HG02678 (cell line): Measurements from ENCODE around the gene PPP6R1.
"Not testable (repeated sequence)": the region's sequence is repeated elsewhere in the genome, so short reads cannot be mapped to it uniquely, and the experiment has no call there.

Source experiments
- ATAC-seq: cut with Tn5 transposase; IDR thresholded peaks from one replicate; pipeline ENCODE4 v1.9.1; 2021; ENCODE audit warnings: mild to moderate bottlenecking, moderate library complexity; ENCODE audit not compliant: unreplicated experiment

Gene PPP6R1

GRCh38 chr19:55227241-55228014, 31.4 kb downstream of the PPP6R1 start:
- no peak for ATAC-seq

DNA sequence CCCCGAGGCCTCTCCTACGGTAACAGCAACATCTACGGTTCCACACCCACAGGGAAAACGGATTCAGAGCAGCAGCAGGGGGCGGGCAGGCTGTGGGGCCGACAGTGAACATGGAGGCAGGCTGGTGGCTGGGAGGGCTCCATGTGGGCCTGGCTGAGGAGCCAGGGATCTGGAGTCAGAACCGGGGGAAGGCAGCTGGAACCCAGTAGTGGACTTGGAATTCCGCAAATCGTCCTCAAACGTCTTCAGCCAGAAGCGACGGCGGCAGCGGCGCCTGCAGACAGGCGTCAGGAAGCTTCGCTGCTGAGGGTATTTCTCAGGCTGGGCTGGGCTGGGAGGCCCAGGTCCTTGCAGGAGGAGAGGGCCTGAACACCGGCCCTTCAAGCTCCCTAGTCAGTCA, 32.0 kb downstream of the PPP6R1 start:
- no peak for ATAC-seq

DNA sequence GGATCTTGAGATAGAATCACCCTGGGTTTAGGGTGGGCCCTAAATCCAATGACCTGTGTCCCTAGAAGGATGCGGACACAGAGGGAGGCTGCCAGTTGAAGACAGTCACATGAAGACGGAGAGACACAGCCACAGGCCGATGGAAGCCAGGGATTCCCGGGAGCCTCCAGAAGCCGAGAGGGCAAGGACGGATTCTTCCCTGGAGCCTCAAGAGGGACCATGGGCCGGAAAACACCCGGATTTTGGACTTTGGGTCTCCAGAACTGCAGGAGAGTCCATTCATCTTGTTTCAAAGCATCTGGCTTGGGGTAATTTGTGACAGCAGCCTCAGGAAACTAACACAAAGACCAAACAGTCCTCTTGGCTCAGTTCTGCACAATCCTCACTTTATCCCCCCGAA, 32.5 kb downstream of the PPP6R1 start:
- no peak for ATAC-seq

- ATAC-seq = no peak
Observed at GRCh38 chr19:55225415-55225958, 33.3 kb downstream of the PPP6R1 start.

DNA sequence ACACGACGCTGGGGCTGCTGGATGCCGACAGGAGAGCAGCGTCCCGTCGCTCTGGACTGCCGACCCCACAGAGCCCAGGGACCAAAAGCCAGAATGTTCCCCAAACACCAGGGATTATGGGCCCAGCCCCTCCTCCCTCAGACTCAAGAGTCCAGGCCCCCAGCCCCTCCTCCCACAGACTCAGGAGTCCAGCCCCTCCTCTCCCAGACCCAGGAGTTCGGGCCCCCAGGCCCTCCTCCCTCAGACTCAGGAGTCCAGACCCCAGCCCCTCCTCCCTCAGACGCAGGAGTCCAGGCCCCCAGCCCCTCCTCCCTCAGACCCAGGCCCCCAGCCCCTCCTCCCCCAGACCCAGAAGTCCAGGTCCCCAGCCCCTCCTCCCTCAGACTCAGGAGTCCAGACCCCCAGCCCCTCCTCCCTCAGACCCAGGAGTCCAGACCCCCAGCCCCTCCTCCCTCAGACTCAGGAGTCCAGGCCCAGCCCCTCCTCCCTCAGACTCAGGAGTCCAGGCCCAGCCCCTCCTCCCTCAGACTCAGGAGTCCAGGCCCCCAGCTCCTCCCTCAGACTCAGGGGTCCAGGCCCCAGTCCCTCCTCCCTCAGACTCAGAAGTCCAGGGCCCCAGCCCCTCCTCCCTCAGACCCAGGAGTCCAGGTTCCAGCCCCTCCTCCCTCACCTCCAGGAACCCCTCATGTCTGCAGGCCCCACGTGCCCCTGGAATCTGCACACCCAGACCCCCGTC, 34.0 kb downstream of the PPP6R1 start:
- not testable (repeated sequence) for ATAC-seq

- no peak for ATAC-seq
Observed at GRCh38 chr19:55224038-55224665, 34.7 kb downstream of the PPP6R1 start.

DNA sequence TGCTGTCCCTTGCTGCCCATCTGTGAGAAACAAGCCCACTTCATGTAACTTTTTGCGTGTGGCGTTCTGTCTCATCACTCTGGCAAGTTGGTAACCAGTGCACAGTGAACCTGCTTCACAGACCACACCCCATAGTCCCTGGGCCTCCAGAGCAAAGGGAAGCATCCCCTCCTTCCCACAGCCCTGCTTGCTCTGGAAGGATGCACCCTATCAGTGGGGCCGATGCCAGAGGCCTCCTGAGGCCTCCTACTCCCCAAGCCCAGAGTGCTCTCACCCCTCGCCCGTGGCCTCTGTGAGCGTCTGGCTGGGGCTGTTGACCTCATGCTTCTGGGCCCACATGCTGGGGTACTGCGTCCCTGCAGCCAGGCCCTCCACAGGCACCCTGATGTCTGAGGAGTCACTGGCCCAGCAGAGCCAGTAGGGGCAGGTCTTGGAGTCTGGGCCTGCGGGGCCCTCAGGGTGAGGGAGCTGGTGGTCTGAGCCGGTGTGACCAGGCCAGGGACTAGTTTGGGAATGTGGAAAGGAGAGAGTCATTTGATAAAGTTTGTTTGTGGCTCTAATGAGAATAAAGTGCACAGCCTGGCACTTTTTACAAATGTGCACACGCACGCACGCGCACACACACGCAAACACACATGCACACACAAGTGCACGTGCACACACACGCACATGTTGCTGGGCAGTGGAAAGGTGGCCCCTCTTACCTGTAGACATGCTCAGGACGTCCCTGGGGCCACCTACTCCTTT, 35.4 kb downstream of the PPP6R1 start:
- ATAC-seq = no peak

- no peak for ATAC-seq
Observed at GRCh38 chr19:55220525-55220924, 38.3 kb downstream of the PPP6R1 start.

DNA sequence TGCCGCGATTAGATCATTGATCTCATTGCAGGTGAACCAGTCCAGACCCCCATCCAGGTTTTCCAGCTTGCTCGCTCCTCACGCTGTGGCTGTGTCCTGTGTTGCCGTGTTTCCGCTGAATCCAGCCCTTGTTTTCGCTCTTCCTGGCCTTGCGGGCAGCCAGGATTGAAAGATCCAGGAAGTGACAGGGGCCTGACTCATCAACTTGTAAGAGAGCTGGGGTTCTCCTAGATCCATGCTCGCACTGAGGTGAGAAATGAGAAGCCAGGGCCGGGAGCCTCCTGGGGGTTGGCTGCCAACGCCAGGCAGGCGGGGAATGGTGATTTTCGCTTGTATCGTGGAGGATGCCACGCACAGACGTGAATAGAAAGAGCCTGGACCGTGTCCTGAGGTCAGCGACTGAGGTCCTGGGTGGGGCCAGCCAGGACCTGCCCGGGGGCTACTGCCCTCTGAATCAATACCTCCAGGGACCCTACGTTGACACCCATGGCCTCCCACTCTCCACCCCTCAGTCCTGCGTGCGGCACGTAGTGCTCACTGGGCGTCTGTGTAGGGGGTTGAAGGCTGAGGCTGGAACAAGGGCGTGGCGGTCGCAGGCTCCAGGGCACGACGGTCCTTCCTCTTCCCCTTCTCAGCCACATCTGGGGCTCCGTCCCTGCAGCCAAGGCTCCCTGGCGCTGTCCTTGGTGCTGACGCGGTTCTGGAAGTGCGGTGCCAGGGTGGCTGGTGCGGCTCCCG, 42.2 kb downstream of the PPP6R1 start:
- no peak for ATAC-seq

- no peak for ATAC-seq
Observed at GRCh38 chr19:55213547-55213946, 45.3 kb downstream of the PPP6R1 start.

- ATAC-seq = no peak
Observed at GRCh38 chr19:55212447-55212846, 46.4 kb downstream of the PPP6R1 start.

- ATAC-seq = no peak
Observed at GRCh38 chr19:55209693-55210472, 48.9 kb downstream of the PPP6R1 start.

DNA sequence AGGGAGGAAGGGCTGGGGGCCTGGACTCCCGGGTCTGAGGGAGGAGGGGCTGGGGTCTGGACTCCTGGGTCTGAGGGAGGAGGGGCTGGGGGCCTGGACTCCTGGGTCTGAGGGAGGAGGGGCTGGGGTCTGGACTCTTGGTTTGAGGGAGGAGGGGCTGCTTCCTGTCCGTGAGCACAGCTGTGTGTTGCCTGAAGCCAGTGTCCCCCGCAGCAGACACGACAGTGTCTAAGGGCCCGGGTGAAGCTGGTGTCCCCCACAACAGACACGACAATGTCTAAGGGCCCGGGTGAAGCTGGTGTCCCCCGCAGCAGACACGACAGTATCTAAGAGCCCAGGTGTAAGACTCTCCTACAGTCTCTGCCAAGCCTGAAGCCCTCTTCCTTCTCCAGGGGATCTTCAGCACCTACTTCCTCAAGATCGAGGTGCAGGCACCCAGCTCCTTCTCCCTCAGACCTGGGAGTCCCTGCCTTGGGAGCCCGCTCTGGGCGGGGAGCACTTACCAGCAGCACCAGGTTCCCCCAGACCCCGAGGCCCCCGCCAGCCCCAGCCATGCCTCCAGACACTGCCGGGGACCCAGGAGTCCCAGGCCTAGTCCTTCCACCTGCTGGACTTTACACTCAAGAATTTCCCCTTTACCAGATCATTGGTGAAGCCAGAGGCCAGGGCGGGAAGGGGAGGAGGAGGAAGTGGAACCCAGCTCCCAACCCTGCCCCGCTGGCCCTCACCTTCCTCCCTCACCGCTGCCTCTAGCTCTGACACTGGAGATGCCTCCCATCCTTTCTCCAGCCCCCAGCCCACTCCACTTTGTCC, 49.7 kb downstream of the PPP6R1 start, which contains the start of gene PTPRH:
PTPRH (minus strand) TSS at position 622 of the 813 bp plus-strand sequence; CDS start at position 554, 68 bp downstream.
- ATAC-seq = no peak

- ATAC-seq = no peak
Observed at GRCh38 chr19:55206664-55207500, 51.9 kb downstream of the PPP6R1 start.

GRCh38 chr19:55202199-55202598, 56.6 kb downstream of the PPP6R1 start:
- ATAC-seq = not testable (repeated sequence)

DNA sequence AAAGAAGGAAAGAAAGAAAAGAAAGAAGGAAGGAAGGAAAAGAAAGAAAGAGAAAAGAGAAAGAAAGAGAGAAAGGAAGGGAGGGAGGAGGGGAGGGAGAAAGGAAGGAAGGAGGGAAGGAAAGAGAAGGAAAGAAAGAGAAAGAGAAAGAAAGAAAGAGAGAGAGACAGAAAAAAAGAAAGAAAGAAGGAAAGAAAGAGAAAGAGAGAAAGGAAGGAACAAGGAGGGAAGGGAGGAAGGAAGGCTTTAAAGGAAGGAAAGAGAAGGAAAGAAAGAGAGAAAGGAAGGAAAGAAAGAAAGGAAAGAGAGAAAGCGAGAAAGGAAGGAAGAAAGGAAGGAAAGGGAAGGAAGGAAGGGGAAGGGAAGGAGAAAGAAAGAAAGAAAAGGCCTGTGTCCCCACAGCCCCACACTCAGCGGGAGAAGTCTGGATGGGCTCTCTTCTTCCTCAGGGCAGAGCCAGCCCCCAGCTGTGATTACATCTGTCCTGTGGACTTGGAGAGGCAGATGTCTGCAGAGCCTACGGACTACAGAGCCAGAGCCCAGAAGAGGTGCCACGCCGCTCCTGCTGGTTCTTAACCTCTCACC, 59.1 kb downstream of the PPP6R1 start:
- ATAC-seq = no peak

- no peak for ATAC-seq
Observed at GRCh38 chr19:55198651-55199050, 60.2 kb downstream of the PPP6R1 start.
